ENCODE measurements around the gene WSCD2.

Gene WSCD2

DNA sequence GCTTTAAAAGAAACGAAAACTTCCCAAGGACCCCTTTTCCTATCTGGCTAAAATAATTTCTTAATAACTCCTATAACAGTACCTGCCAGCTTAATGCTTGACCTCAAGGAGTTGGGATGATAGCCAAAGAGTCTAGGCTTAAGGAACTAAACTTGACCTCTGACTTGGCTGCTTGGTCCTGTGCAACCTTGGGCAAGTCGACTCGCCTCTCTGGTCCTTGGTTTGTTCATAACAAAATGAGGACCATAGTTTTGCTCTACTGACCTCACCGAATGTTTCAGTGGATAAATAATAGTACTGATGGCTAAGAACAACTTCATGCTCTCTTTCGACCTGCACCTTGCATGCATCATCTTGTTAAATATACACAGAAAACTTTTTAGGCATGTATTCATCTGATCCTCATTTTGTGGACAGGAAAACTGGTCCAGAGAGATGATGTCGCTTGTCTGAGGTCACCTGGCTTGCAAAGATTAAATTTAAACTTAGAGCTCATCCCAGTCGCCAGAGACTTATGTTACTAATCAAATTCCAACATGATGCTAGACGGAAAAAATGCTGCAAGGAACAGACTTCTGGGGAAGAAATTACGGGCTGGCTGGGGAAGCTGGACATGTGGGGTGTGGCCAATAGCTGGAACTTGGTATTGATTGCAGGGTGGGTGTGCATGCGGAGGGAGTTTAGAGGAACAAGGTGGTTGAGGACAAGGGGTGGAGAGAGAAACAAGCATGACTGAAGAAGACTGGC lies 38.0 kb upstream of the WSCD2 start:
- no peak overlapping the region for H3K27ac ChIP-seq
- no peak for TF ChIP-seq ZFX (IDR thresholded peaks at IDR 0.05)
- TF ChIP-seq, protein P1, sequence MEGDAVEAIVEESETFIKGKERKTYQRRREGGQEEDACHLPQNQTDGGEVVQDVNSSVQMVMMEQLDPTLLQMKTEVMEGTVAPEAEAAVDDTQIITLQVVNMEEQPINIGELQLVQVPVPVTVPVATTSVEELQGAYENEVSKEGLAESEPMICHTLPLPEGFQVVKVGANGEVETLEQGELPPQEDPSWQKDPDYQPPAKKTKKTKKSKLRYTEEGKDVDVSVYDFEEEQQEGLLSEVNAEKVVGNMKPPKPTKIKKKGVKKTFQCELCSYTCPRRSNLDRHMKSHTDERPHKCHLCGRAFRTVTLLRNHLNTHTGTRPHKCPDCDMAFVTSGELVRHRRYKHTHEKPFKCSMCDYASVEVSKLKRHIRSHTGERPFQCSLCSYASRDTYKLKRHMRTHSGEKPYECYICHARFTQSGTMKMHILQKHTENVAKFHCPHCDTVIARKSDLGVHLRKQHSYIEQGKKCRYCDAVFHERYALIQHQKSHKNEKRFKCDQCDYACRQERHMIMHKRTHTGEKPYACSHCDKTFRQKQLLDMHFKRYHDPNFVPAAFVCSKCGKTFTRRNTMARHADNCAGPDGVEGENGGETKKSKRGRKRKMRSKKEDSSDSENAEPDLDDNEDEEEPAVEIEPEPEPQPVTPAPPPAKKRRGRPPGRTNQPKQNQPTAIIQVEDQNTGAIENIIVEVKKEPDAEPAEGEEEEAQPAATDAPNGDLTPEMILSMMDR (conservative IDR thresholded peaks at IDR 0.05): no peak

DNA sequence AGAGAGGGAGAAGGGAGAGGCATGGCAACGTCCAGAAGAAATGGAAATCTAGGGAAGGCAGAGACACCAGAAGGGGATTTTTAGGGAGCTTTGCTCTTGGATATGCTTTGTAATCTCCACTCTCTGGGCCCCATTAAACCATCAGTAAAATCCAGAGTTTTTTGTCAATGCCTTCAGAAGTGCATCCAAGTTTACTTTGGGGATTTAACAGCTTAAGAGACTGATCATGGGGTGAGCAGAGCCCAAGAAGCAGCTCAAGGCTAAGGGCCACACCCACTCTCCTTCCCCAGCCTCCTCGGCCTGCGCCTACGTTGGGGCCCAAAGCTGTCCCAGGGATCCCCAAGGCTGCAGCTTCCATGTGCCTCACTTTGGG lies 37.4 kb upstream of the WSCD2 start:
- no peak for TF ChIP-seq ZFX (IDR thresholded peaks at IDR 0.05)
- TF ChIP-seq, protein P1 (conservative IDR thresholded peaks at IDR 0.05): no peak
- no peak overlapping the region for H3K27ac ChIP-seq

DNA sequence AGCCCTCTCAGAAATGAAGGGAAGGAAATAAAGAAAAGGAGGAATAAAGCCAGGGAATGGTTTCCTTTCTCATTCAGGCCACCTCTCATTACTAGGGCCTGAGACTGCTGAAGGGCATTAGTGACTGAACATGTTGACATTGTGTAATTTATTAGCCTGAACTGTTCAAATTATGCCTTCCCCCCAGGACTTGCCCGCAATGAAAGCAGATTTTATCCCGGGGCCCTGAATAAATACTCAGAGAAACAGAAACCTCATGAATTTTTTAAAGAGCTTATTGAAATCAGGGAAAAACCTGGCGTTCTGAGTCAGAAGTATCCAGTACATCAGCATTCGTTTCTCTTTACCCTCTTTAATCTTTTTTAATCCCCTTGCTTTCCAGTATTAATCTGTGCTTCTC lies 35.9 kb upstream of the WSCD2 start:
- no peak overlapping the region for H3K27ac ChIP-seq
- no peak for TF ChIP-seq ZFX (IDR thresholded peaks at IDR 0.05)
- TF ChIP-seq, protein P1 (conservative IDR thresholded peaks at IDR 0.05): no peak

DNA sequence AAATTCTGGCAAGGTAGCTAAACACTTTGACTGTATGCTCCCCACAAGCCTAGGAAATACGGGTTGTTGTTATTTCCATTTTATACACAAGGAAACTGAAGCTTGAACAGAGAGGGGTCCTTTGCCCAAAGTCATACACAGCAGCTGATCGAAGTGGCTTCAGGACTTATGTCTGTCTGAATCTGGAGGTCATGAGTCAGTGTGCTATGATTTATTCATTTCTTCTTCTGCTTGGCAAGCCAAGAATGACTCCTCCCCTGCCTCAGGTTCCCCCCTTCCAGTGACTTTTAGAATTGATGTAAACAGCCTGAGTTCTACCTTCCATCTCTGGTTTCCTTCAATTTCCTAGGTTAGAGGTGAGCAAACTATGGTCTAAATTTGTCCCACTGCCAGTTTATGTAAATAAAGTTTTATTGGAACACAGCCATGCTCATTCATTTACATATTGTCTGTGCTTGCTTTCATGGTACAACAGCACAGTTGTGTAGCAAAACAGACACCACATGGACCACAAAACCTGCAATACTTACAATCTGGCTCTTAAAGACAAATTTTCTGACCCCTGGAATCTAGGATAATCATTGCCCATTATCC lies 34.9 kb upstream of the WSCD2 start:
- no peak overlapping the region for H3K27ac ChIP-seq
- TF ChIP-seq, protein P1 (conservative IDR thresholded peaks at IDR 0.05): no peak
- TF ChIP-seq ZFX (IDR thresholded peaks at IDR 0.05): no peak

DNA sequence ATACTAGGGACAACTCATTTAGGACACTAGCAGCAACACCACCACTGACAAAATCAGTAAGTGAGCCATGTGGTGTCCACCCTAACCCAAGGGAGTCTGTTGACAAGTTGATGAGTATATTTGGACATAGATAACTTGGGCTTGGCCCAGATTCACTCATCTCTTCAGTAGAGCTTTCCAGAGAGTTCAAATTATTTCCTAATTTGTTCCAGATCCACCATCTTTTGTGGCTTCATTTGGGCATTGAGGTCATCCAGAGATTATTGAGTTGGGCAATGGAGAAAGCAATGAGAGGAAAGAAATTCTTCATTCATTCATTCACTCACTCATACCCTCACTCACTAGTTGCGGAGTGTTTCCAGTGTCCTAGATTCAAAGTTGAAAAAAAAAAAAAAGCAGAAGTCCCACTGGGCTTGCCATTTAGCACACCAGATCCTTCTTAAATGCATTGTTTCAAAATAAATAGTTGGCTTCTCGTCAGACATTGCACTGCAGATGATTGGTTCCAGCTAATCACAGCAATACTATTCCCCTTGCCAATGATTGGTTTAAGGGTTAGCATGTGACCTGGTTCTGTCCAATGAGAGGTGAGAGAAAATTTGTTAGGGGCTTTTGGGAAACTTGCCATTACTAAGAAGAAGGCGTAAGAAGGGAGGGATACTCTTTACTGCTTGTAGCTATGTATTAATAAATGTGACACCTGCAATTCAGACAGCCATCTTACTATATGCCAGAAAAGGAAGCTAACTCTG lies 31.8 kb upstream of the WSCD2 start:
- TF ChIP-seq ZFX (IDR thresholded peaks at IDR 0.05): no peak
- TF ChIP-seq, protein P1 (conservative IDR thresholded peaks at IDR 0.05): no peak
- no peak overlapping the region for H3K27ac ChIP-seq

DNA sequence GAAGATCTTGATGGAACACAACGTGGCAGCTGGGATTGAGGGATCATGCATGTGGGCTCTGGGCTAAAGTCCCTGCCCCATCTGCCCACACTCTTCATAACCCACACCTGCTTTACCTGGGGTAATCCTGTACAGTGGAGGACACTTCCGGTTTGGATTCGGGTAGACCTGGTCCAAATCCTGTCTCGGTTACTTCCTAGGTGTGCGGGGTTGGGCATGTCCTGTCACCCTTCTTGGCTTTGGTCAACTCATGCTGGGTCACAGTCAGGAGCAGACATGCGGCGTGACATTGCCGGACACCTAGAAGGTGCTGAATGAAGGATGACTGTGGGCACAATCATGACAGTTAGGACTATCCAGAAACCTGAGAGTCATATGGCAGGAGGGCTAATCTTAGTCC lies 30.7 kb upstream of the WSCD2 start:
- TF ChIP-seq, protein P1 (conservative IDR thresholded peaks at IDR 0.05): no peak
- no peak overlapping the region for H3K27ac ChIP-seq

DNA sequence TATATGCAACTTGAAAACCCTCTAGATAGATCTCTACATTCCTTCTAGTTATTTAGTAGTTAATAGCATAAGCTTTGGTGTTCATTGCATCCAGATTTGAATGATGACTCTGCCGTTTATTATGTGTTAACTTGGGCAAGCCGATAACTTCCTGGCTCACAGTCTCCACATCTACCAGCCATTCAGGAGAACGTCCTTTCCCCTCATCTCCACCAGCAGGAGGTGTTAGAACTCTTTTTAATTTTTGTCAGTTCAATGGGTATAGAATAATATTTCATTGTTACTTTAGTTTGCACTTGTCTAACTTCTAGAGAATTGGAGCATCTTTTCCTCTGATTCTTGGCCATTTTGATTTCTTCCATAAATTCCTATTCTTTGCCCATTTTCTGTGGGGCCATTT lies 30.0 kb upstream of the WSCD2 start:
- TF ChIP-seq ZFX (IDR thresholded peaks at IDR 0.05): no peak
- TF ChIP-seq, protein P1 (conservative IDR thresholded peaks at IDR 0.05): peak; percentile 28
- no peak overlapping the region for H3K27ac ChIP-seq

All from C4-2B (cell line).